Measurements from ENCODE around the gene SCUBE3. TPM values are rescaled to one million over a fixed set of nuclear protein-coding genes. Genes with fewer than 3 reads are reported as not detected.

Gene SCUBE3
- 8.8 TPM for total RNA-seq
- long read RNA-seq, full-length matches to known transcripts: 6 of 25 reads
- long read RNA-seq, partial matches to known transcripts: 1 of 25 reads
- long read RNA-seq, other reads (novel, unspliced or antisense): 18 of 25 reads

GRCh38 chr6:35213824-35214756 lies at the start of gene SCUBE3:
Gene SCUBE3, plus strand, starts transcription at chr6:35213956. Its CDS starts 463 bp downstream, at chr6:35214419.
- Histone ChIP-seq H3K27ac (replicated peaks) (peak within 1 kb of the TSS; percentile 11), H3K4me1 (peaks cover 55% of the 10 kb centered on the region), H3K36me3 (no peaks in the 10 kb centered on the region), H3K27me3 (ENCODE audit: low read depth) (peaks cover 60% of the 10 kb centered on the region), H3K9me3 (replicated peaks) (no peaks in the 10 kb centered on the region), H3K4me3 (peak within 1 kb of the TSS; percentile 69)
- peak; percentile 30 for DNase-seq
- intact Hi-C loops (cut with micrococcal nuclease): no loop called here
- TF ChIP-seq CTCF (IDR thresholded peaks at IDR 0.05; ENCODE audit: borderline replicate concordance): no peak

- H3K27ac ChIP-seq (replicated peaks): no peak overlapping the region
- H3K36me3 ChIP-seq: no peaks in the 10 kb centered on the region
- DNase-seq: no peak
- H3K9me3 ChIP-seq (replicated peaks): no peaks in the 10 kb centered on the region
- no peaks in the 10 kb centered on the region for H3K27me3 ChIP-seq (ENCODE audit: low read depth)
- no peak for TF ChIP-seq CTCF (IDR thresholded peaks at IDR 0.05; ENCODE audit: borderline replicate concordance)
- no peak overlapping the region for H3K4me3 ChIP-seq
- H3K4me1 ChIP-seq: peaks cover 38% of the 10 kb centered on the region
- intact Hi-C loops (cut with micrococcal nuclease): no loop called here
Observed at GRCh38 chr6:35164277-35164676, 49.5 kb upstream of the SCUBE3 start.

- Histone ChIP-seq H3K27me3 (ENCODE audit: low read depth) (no peaks in the 10 kb centered on the region), H3K27ac (replicated peaks) (no peak overlapping the region)
- intact Hi-C loops (cut with micrococcal nuclease): no loop called here
Observed at GRCh38 chr6:35164868-35165267, 48.9 kb upstream of the SCUBE3 start.

GRCh38 chr6:35165630-35166071 lies 48.1 kb upstream of the SCUBE3 start:
- Histone ChIP-seq H3K4me1 (peaks cover 37% of the 10 kb centered on the region), H3K9me3 (replicated peaks) (no peaks in the 10 kb centered on the region), H3K36me3 (no peaks in the 10 kb centered on the region), H3K27me3 (ENCODE audit: low read depth) (no peaks in the 10 kb centered on the region), H3K27ac (replicated peaks) (no peak overlapping the region), H3K4me3 (no peak overlapping the region)
- intact Hi-C loops (cut with micrococcal nuclease): no loop called here
- no peak for TF ChIP-seq CTCF (IDR thresholded peaks at IDR 0.05; ENCODE audit: borderline replicate concordance)
- DNase-seq: no peak

More at GRCh38 chr6:35164868-35165267, 48.9 kb upstream of the SCUBE3 start:
- no peak for DNase-seq
- no peak for TF ChIP-seq CTCF (IDR thresholded peaks at IDR 0.05; ENCODE audit: borderline replicate concordance)
- H3K4me3 ChIP-seq: no peak overlapping the region
- H3K36me3 ChIP-seq: no peaks in the 10 kb centered on the region
- no peaks in the 10 kb centered on the region for H3K9me3 ChIP-seq (replicated peaks)
- peaks cover 38% of the 10 kb centered on the region for H3K4me1 ChIP-seq

GRCh38 chr6:35166116-35166515 lies 47.6 kb upstream of the SCUBE3 start:
- H3K9me3 ChIP-seq (replicated peaks): no peaks in the 10 kb centered on the region
- no peak overlapping the region for H3K4me3 ChIP-seq
- TF ChIP-seq CTCF (IDR thresholded peaks at IDR 0.05; ENCODE audit: borderline replicate concordance): no peak
- H3K27me3 ChIP-seq (ENCODE audit: low read depth): no peaks in the 10 kb centered on the region
- no peak for DNase-seq
- intact Hi-C loops (cut with micrococcal nuclease): no loop called here
- H3K27ac ChIP-seq (replicated peaks): no peak overlapping the region
- peaks cover 34% of the 10 kb centered on the region for H3K4me1 ChIP-seq
- H3K36me3 ChIP-seq: no peaks in the 10 kb centered on the region

Data from left ventricle myocardium inferior (tissue), 1 donor.